ENCODE data around the gene RTN4RL1.

Gene RTN4RL1

DNA sequence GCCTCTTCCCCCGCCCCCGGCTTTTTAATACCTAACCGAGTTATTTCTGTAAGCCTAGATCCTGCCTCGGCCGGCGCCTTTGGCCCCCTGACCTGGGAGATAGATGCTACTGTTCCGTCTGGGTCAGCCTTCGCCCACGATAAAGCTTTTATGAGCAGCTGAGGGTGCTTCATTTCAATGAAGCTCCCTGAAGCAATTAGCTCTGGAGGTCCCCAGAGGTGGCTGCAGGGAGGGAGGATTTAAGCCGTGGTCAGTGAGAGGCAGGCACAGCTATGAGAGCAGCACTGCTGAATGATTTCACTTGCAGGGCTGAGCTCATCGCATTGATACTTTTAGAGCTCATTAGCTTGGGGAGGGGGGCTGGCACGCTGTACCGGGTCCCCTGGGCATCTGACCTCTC lies 105.9 kb downstream of the RTN4RL1 start:
- DNase-seq (ENCODE audit: low spot score) = peak; percentile 68

DNA sequence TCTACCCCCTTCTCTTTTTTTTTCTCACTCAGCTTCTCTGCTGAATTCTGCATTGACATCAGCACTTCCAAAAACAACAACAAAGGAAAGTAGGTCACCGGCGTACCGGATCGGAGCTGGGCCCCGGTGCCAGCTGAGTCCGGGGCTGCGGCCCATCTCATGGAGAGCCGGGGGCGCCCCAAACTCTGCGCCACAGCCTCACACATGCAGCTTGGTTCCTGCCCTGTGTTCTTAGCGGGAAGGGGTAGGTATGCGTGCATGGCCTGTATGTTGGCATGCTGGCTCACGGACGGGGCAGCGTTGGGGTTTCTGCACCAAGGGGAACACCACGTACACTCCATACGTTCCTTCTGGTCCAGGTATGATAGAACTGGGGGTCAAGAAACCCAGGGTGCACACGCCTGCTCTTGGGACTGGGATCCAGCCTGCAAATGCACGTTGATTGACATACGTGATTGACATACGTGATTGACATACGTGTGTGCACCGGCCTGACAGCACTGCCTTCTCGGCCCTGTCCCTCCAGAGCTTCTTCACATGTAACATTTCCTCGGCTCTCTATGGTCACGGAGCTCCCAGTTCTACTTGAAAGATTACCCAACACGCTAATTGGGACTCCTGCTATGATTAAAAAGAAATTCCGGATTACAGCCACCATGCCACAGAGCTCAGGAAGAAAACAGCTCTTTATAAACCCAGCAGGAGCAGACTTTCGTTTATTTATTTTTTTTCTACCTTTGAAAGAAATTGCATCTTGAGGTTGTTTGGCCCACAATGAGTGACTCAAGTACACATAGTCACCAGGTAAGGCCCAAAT lies 106.6 kb downstream of the RTN4RL1 start:
- DNase-seq (ENCODE audit: low spot score) = no peak

DNA sequence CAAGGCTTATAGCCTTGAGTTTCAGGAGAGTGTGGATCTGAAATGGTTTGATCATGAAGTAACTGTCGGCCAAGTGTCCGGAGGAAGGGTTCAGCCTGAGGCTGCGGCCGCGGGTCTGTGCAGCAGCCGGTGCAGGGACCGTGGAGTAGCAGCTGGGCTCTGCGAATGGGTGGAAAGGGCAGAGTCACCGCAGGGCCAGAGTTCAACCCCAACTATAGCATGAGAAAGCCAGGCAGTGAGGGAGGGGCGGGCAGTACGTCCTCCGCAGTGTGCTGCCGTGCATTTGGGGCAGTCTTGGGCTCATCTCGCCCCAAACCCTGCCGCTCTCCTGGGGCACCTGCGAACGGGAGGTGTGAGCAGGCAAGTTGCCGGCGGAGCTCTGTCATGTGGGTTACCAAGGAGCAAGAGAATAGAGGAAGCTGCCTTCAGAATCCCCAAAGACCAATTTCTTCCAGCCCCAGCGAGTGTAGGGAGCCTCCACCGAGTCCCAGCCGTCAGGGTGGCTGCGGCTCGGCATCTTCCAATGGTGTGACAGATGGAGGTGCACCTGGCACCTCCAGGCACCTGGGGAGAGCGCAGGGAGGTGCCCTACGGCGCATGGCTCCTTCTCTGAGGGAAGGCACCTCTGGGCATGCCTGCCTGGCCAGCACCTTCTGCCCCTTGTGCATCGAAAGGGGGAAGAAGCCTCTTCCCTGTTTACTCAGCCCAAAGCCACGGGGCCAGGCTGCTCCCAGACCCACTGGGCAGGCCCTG lies 108.0 kb downstream of the RTN4RL1 start:
- no peak for DNase-seq (ENCODE audit: low spot score)

DNA sequence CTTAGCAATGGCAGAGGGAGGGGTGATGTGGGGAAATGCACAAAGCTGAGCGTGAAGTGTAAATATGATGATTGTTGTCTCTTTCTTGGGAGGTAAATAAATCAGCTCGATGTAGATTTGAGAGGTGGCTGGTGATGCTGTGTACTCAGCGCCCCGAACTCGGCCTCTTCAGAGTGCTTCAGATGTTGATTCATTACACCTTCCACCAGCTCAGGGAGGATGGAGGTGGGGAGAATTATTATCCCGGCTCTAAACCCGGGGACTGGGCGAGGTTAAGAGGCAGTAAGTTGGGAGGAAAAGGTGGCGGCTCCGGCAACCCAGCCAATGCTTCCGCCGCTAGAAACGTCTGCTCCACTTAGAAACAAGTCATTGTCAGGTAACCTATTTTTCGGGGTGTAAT lies 108.8 kb downstream of the RTN4RL1 start:
- DNase-seq (ENCODE audit: low spot score) = no peak

DNA sequence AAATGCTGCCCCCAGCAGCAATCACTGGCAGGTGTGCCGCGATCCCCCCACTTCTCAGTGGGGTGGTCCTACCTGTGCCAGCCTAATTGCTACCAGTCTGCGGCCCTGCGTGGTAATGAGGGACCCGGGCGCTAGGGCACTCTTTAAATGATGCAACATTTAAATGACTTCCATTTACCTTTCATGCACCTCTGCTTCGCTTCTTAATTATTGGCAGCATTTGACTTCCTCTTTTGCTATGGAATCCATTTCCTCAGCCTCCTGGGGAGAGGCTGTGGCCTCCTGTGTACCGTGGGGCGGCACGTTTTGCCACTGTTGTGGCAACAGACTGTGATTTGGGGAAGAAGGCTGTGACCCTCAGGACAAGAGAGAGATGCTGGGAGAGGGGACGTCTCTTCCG lies 109.2 kb downstream of the RTN4RL1 start:
- no peak for DNase-seq (ENCODE audit: low spot score)

DNA sequence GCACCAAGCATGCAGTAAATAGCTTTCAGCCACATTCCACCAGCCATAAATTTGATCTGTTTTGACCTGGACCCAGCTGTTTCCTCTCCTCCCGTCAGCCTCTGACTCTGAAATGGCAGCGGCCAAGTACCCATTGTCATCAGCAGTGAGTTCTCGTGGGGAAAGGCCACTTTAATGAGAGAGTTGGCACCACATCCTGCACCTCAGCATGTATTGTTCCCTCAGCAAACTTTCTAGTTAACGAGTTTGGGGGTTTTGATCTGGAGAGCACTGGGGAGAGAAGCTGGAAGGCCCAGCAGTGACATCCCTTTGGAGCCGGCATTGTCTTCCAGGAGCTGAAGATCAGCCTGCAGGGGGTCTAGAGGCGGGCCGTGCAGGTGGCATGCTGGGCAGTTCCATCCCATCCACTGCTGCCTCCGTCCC lies 110.5 kb downstream of the RTN4RL1 start:
- no peak for DNase-seq (ENCODE audit: low spot score)

DNA sequence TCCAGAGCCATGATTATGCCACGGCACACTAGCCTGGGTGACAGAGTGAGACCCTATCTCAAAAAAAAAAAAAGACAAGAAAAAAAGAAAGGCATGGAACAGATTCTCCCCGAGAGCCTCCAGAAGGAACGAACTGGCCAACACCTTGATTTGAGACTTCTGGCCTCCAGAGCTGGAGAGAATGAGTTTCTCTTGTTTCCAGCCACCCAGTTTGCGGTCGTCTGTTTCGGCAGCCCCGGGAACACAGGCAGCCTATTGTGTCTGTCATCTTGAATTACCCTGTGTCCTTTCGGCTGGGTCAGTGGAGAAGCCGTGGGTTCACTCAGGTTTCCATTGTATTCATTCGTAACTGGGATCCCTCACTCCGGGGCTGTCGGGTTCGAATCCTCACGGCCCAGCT lies 111.4 kb downstream of the RTN4RL1 start:
- DNase-seq (ENCODE audit: low spot score) = no peak

DNA sequence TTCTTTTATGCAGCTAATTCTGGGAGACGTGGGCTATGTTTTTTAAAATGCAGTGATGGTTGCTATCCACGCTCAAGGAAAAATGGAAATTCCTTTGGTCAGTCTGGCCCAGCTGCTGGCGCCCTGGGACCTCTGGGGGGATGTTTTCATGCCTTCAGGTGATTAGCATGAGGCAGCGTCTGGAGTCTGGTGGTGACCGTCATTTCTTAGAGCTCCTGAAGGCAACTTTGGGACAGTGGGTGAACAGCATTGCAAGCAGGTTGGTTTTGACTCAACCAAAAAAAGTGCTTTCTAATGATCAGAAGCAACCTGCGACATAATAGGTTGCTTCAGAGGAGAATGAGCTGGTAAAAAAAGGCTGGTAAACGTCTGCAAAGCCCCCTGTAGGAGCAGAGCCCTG lies 113.0 kb downstream of the RTN4RL1 start:
- DNase-seq (ENCODE audit: low spot score) = peak; percentile 44

DNA sequence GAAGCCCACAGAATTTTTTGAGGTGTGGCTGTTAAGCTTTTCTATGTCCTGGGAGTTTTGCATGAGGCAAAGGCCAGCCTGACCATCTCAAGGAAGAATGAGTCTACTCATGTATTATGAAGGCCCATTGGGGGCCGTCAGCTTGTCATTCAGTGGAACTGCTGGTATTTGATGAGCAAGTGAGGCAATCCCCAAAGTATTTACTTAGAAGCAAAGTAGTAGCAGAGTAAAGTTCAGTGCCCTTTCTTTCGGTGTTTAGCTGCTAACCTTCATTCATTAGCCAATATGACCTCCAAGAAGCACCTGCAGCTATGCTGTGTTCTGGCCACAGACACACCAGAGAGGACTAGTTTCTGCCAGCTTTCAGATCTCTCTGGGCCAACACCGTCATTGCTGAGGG lies 115.1 kb downstream of the RTN4RL1 start:
- peak; percentile 46 for DNase-seq (ENCODE audit: low spot score)

DNA sequence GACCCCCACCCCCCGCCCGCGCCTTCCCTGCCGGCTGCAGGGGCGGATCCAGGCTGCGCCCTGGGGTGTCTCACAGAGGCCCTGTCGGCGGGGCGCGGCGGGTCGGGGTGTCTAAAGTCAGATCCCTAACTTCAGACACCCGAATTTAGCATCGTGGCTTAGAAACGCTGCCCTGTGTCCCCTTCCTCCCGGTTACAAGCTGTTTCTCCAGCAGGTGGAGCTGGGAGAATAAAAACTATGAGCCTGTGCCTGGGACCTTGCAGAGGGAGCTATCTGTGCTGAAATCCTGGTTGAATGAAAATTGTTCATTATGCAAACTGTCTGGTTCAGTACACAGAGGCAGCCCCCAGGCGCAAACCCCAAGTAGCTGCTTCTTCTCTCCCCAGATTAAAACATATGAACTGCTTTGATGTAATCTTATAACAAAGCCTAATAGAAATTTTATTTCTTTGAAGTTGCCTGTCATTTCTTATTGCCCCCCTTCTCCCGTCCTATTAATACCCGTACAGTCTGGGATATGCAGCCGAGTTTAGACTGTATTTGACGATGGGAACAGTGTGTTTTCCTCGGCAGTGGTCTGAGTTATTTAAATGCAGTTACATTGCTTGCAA lies 116.3 kb downstream of the RTN4RL1 start:
- DNase-seq (ENCODE audit: low spot score) = peak; percentile 86

DNA sequence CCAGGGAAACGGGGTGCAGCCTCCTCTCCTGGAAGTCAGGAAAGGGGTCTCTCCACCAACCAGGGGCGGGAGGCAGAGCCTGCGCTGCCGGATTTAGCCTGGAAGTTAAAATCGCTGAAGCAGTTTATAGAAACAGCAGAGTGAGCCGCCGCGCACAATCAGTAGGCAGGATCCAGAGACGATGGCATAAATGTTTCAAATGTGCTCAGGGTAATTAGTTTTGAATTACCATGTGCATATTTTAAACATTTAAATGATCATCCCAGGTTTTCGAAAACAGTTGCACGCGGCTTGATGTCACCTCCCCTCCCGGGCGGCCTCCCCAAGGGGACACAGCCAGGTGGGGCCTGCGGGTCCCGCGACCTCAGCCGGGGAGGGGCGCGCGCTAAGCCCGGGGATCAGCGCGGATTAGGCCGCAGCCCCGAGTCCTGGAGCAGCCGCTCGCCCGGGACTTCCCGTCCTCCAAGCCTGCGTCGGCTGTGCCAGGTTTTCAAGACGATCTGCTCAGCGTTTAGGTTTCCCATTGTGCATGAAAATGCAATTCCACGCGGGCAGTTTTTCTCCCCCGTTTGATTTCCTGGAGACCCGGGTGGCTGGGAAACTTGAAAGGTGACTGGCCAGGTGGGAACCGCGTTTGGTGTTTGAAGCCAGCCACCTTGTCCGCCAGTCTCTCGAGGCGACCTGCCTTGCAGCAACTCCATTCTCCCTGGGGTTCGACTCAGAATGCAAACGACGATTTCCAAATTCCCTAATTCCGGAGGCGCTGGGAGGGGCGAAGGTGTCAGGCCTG lies 117.0 kb downstream of the RTN4RL1 start:
- DNase-seq (ENCODE audit: low spot score) = peak; percentile 91

DNA sequence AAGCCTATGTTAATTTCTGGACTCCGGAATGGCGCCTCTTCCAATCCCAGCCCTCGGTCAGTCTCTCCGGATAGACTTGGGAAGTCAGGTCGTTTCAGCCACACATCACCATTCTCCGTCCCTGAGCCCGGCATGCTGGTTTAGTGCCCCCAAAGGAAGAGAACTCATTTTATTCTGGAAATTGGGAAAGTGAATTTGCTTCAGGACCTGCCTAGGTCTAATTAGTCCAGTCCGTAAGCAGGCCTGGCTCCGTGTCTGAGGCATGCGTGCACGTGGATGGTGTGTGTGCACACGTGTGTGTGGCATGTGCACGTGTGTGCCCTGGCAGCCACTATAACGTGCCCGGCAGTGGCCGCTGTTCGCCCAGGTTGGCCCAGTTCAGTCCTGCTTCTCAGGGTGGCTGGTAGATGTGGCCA lies 117.9 kb downstream of the RTN4RL1 start:
- peak; percentile 52 for DNase-seq (ENCODE audit: low spot score)

DNA sequence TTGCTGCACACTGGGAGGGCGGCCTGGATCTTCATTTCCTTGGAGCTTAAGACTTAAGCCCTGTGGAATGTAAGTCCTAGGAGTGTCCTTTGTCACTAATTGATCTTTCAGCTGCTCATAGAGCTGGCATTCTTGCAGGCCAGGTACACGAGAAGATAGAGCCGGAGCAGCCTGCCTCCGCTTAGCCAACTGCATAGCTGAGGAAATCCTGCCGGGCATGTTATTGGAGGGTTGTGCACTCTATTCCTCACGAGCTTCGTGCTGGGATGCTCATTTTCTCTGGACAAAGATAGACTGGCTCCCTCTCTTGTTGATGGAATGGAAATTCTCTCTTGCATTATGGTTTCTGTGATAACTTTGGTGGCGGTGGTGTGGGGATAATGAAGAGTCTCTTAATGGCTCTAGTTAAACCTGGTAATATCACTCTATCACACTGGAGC lies 118.5 kb downstream of the RTN4RL1 start:
- peak; percentile 67 for DNase-seq (ENCODE audit: low spot score)

DNA sequence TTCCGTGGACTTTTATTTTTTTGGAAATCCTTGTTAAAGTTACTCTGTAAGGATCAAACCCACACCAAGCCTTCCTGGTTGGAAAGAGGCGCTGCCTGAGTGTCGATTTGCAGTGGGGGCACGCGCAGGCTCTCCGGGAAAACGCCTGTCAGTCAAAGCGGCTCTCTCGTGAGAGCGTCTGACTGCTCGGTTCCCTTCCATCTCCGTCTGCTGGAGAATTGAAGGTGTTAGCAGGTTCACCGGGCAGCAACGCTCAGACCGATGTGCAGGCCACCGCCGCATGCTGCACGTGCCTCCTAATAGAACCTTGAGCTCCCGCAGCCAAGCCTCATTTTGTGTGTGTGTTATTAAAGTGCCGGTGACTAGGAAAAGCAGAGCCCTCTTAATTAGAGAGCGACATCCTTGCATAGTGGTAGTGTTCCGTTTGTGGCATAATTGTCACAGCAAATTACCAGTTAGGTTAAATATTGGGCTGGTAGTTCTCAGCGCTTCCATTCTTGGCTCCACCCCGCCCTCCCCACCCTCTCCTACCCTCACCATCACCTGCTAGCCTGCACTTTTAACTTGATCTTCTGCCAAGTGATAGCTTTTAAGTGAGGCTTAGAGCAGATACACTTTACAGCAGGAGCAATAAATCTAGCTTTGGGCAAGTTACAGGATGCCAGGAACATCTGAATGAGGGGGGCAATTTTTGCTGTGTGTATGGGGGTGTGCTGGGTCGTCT lies 119.8 kb downstream of the RTN4RL1 start:
- DNase-seq (ENCODE audit: low spot score) = peak; percentile 67

DNA sequence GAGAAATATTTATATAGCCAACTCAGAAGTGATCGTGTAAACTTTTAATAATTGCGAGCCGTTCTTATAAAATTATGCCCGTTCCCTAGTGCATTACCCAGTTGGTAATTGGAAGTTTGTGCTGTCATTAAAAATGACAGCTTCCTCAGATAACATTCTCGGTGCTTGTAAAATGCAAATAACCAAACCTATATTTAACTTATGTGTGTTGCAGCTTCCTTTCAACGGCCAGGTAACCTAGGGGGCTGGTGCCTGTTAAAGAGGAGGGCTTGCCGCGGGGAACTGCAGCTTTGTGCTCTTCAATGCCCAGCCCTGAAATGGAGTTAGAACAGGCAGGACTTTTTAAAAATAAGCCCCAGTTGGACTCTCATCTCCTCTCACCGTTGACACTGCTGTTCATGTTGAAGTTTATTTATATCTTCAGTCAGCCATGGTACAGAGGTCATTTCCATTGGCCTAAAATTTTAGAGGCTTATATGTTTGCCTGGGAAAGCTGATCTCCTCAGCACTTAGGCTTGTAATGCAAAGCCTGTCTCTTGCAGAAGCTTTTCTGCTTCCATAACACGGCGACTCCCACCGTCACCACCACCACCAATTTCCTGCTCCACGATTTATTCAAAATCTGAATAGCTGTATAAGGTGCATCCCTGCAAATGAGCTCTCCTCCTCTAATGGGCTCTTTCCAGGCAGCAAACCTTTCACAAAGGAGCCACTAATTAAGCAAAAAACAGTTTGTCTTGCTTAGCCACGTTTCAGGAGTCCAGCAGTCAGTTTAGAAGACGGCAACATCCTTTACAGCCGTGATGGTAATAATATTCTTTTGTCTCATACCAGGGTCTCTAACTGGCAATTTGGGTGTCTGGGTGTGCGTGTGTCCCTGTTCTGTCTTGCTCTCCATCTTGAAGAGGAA lies 120.6 kb downstream of the RTN4RL1 start:
- DNase-seq (ENCODE audit: low spot score) = peak; percentile 43

DNA sequence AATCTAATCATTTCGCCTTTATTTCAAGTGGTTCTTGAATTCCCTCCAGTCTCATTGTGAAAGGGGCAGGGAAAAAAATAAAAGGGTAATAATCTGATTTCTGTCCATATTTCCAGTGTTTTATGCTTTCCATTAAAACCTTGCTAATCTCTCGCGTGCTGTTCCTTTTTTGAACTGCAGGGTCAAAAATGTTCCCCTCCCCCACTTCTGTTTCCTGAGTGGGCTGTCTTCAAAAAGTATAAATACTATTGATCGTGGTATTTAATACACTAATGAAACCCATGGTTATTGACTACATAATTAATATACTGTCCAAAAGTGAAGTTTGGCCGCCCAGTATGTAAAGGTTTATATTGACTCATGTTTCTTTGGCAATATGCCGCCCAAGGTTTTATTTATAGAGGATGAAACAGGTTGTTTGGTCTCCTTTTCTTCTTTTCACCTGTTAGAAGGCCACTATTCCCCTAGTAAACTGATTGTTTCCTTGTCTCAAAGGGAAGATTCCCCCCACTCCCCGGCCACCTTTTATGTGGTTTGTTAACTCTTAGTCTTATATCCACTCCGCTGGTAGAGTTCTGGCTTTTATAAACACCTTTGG lies 125.6 kb downstream of the RTN4RL1 start:
- DNase-seq (ENCODE audit: low spot score) = no peak

DNA sequence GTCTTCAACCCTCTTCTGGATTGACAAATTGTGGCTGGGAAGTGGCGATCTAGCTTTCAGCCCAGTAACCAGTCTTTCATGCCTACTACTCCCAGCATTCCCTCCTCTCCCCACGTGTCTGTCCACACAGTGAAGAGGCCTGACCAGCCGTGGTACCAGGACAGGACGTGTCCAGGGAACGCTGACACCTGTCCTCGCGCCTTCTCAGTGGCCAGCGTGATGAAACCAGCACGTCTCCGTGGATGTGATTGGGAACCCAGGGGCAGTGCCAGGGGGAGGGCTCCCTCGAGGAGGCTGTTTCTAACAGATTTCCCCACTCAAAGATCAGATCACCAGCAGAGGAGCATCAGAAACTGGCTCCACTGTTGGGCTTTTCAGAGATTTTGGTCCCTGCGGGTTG lies 126.3 kb downstream of the RTN4RL1 start:
- DNase-seq (ENCODE audit: low spot score) = peak; percentile 37

DNA sequence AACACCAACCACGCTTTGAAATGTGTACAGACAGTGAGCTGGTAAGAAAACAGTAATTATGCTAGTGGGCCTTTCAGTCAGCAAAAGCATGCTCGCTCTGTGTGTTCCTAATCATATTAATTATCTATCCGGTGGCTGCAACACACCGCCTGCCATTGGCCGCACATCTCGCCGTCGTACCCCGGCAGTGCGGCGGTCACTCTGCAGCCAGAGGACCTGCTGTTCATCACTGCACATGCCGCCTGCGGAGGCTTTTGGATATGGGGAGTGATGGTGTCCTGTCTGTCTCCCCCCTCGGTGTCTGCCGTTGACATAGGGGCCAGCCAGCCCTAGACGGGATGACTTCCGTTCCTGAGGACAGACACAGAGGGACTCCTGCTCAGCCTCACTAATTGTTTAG lies 126.8 kb downstream of the RTN4RL1 start:
- peak; percentile 43 for DNase-seq (ENCODE audit: low spot score)

DNA sequence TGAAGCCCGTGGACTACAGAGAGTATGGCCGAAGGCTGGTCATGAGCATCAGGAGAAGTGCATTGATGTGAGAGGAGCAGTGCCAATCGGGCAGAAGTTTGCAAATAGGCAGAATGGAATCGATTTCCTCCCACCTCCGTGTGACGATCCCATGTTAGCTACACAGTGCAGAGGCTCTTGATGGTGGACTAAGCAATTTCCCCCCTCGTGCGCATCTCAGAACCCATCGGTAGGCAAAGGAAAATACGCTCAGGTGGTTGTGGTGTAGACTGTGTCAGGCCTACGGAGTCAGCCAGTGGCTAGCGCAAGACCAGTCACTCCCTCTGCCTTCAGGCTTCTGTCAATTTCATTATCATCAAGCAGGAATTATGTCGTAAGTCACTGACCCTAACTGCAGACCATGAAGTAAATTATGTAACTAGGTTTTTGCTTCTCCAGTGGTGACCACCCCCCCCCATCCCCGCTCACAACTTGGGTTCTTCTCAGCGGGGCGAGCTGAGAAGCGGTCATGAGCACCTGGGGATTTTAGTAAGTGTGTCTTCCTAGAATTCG lies 128.0 kb downstream of the RTN4RL1 start:
- peak; percentile 42 for DNase-seq (ENCODE audit: low spot score)

Measured in ecto neural progenitor cell (in vitro differentiated cells).